CD4-positive, CD25-positive, alpha-beta regulatory T cell (primary cell): ENCODE data around the gene KCND3. TPM values are rescaled to one million over a fixed set of nuclear protein-coding genes. Genes with fewer than 3 reads are reported as not detected.

Source experiments
- ATAC-seq, 2 donors: fragments of 150-1000 bp; cut with Tn5 transposase; one replicate each; pipeline ENCODE4 v1.10.0; 2021; ENCODE audit warnings: low read depth in 2 of 2, moderate number of reproducible peaks in 2 of 2, moderate library complexity in 1 of 2
- DNase-seq, 3 donors: peaks; one replicate each; pipeline versions ENCODE4 v3.0.0 to v3.0.0-alpha.2; 2012 to 2022; ENCODE audit warnings: mixed read lengths in 1 of 3
- H3K27ac ChIP-seq: one replicate; pipeline ENCODE4 v1.7.0; 2013; ENCODE audit warnings: mild to moderate bottlenecking, low read length; ENCODE audit not compliant: insufficient read depth, poor library complexity, severe bottlenecking
- H3K27me3 ChIP-seq: one replicate; pipeline ENCODE4 v1.7.0; 2013; ENCODE audit warnings: low read length; ENCODE audit not compliant: control insufficient read depth, insufficient read depth
- H3K36me3 ChIP-seq: one replicate; pipeline ENCODE4 v1.7.0; 2013; ENCODE audit warnings: mild to moderate bottlenecking, low read length, moderate library complexity; ENCODE audit not compliant: control insufficient read depth, insufficient read depth
- H3K4me1 ChIP-seq: 2 replicates; pipeline ENCODE4 v1.7.0; 2013; ENCODE audit warnings: mild to moderate bottlenecking, low read length; ENCODE audit not compliant: insufficient read depth, control insufficient read depth, poor library complexity, severe bottlenecking
- H3K4me3 ChIP-seq: one replicate; pipeline ENCODE4 v1.7.0; 2013; ENCODE audit warnings: low read depth, mild to moderate bottlenecking, low read length, moderate library complexity
- H3K9me3 ChIP-seq, 2 experiments: 1 replicate in 1 of 2; 2 replicates in 1 of 2; pipeline ENCODE4 v1.7.0; 2013; ENCODE audit warnings: low read length in 2 of 2, mild to moderate bottlenecking in 1 of 2, moderate library complexity in 1 of 2; ENCODE audit not compliant: control insufficient read depth in 2 of 2
- H3K27ac Mint-ChIP-seq, 3 donors: one replicate each; pipeline ENCODE4 v1.8.0; 2020 to 2022; ENCODE audit warnings: mild to moderate bottlenecking in 3 of 3, mixed read lengths in 3 of 3, moderate library complexity in 2 of 3
- H3K27me3 Mint-ChIP-seq: one replicate; pipeline ENCODE4 v1.8.0; 2022; ENCODE audit warnings: mild to moderate bottlenecking, mixed read lengths
- H3K36me3 Mint-ChIP-seq: one replicate; pipeline ENCODE4 v1.8.0; 2020; ENCODE audit warnings: mixed read lengths
- H3K4me1 Mint-ChIP-seq, 4 donors: one replicate each; pipeline ENCODE4 v1.8.0; 2020 to 2022; ENCODE audit warnings: mixed read lengths in 4 of 4, mild to moderate bottlenecking in 1 of 4
- H3K4me3 Mint-ChIP-seq, 4 donors: one replicate each; pipeline ENCODE4 v1.8.0; 2020 to 2022; ENCODE audit warnings: mild to moderate bottlenecking in 4 of 4, mixed read lengths in 4 of 4, moderate library complexity in 3 of 4
- H3K9me3 Mint-ChIP-seq, 7 donors: one replicate each; pipeline ENCODE4 v1.8.0; 2020 to 2022; ENCODE audit warnings: mixed read lengths in 7 of 7, mild to moderate bottlenecking in 3 of 7, moderate library complexity in 2 of 7
- polyA plus RNA-seq, 4 donors: library from polyadenylated mRNA; unstranded; fragments of 300-500 nt; fragmentation: Illumina TruSeq; gene quantifications; one replicate each; pipeline ENCODE4 v1.2.3, GENCODE V29; 2021
- total RNA-seq: library from RNA; stranded (reverse); gene quantifications from one replicate; pipeline ENCODE4 v1.2.3, GENCODE V29; 2022

Gene KCND3
- total and polyA plus RNA-seq, 5 donors from 2014 or later: 0.02 to 0.10 (median 0.07) TPM; not detected in 2

GRCh38 chr1:111847466-111847865 is 142.0 kb downstream of the KCND3 start:
- no peaks in the 10 kb centered on the region for H3K36me3 Mint-ChIP-seq
- H3K27me3 ChIP-seq: peaks cover 4% of the 10 kb centered on the region
- no peak overlapping the region for H3K4me3 ChIP-seq
- no peak overlapping the region for H3K4me3 Mint-ChIP-seq
- no peak overlapping the region for H3K27ac Mint-ChIP-seq
- H3K36me3 ChIP-seq: no peaks in the 10 kb centered on the region
- peaks cover 8% of the 10 kb centered on the region for H3K27me3 Mint-ChIP-seq
- no peaks in the 10 kb centered on the region for H3K4me1 ChIP-seq
- ATAC-seq (no peak), DNase-seq (no peak)
- no peaks in the 10 kb centered on the region for H3K9me3 ChIP-seq
- no peaks in the 10 kb centered on the region for H3K4me1 Mint-ChIP-seq
- H3K9me3 Mint-ChIP-seq: no peaks in the 10 kb centered on the region
- H3K27ac ChIP-seq: no peak overlapping the region

- no peak for ATAC-seq
- Mint-ChIP-seq H3K36me3 (no peaks in the 10 kb centered on the region), H3K4me1 (no peaks in the 10 kb centered on the region), H3K4me3 (no peak overlapping the region), H3K27ac (no peak overlapping the region), H3K9me3 (no peaks in the 10 kb centered on the region), H3K27me3 (peaks cover 8% of the 10 kb centered on the region)
- Histone ChIP-seq H3K9me3 (no peaks in the 10 kb centered on the region), H3K4me3 (no peak overlapping the region), H3K27ac (no peak overlapping the region), H3K27me3 (peaks cover 4% of the 10 kb centered on the region), H3K4me1 (no peaks in the 10 kb centered on the region), H3K36me3 (no peaks in the 10 kb centered on the region)
- no peak for DNase-seq
Measured at GRCh38 chr1:111846842-111847241, 142.6 kb downstream of the KCND3 start.

DNA sequence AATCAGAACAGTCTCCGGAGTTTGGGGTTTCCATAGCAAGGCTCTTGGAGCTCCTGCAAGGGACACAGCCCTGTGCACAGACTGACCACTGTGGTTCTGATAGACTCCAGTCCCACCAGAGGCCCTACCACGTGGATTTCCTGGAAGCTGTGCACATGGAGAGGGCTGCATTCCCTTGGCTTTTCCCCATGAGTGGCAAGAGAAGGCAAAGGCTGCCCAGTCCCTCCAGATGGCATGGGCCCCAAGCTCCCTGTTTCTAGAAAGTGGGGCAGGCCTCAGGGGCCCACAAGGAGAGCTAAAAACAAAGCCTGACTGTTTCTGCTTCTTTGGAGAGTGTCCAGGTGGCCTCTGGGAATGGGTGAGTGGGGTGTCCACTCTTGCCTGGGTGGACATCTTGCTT is 146.3 kb downstream of the KCND3 start:
- Mint-ChIP-seq H3K27ac (no peak overlapping the region), H3K27me3 (peaks cover 18% of the 10 kb centered on the region), H3K36me3 (no peaks in the 10 kb centered on the region), H3K4me1 (peaks cover 0 to 5% (median 0%) of the 10 kb centered on the region in 4 donors), H3K9me3 (no peaks in the 10 kb centered on the region), H3K4me3 (no peak overlapping the region)
- no peak overlapping the region for H3K27ac ChIP-seq
- peaks cover 4% of the 10 kb centered on the region for H3K27me3 ChIP-seq
- H3K4me3 ChIP-seq: no peak overlapping the region
- DNase-seq (no peak), ATAC-seq (no peak)
- no peaks in the 10 kb centered on the region for H3K9me3 ChIP-seq
- no peaks in the 10 kb centered on the region for H3K36me3 ChIP-seq
- no peaks in the 10 kb centered on the region for H3K4me1 ChIP-seq

- Histone ChIP-seq H3K4me1 (no peaks in the 10 kb centered on the region), H3K9me3 (no peaks in the 10 kb centered on the region), H3K4me3 (no peak overlapping the region), H3K27me3 (peaks cover 4% of the 10 kb centered on the region), H3K27ac (no peak overlapping the region), H3K36me3 (no peaks in the 10 kb centered on the region)
- DNase-seq (no peak), ATAC-seq (no peak)
- H3K36me3 Mint-ChIP-seq: no peaks in the 10 kb centered on the region
- no peaks in the 10 kb centered on the region for H3K9me3 Mint-ChIP-seq
- H3K4me3 Mint-ChIP-seq: no peak overlapping the region
- peaks cover 18% of the 10 kb centered on the region for H3K27me3 Mint-ChIP-seq
- H3K4me1 Mint-ChIP-seq: peaks cover 0 to 5% (median 0%) of the 10 kb centered on the region in 4 donors
- H3K27ac Mint-ChIP-seq: no peak overlapping the region
Measured at GRCh38 chr1:111842411-111842810, 147.1 kb downstream of the KCND3 start.

GRCh38 chr1:111841746-111842145 is 147.7 kb downstream of the KCND3 start:
- H3K9me3 ChIP-seq: no peaks in the 10 kb centered on the region
- H3K27ac ChIP-seq: no peak overlapping the region
- Mint-ChIP-seq H3K27me3 (peaks cover 18% of the 10 kb centered on the region), H3K27ac (no peak overlapping the region), H3K36me3 (no peaks in the 10 kb centered on the region), H3K9me3 (no peaks in the 10 kb centered on the region), H3K4me3 (peak overlapping the region in 1 of 4 donors; percentile 40), H3K4me1 (peaks cover 0 to 5% (median 0%) of the 10 kb centered on the region in 4 donors)
- H3K36me3 ChIP-seq: no peaks in the 10 kb centered on the region
- DNase-seq (no peak), ATAC-seq (no peak)
- no peaks in the 10 kb centered on the region for H3K4me1 ChIP-seq
- no peak overlapping the region for H3K4me3 ChIP-seq
- H3K27me3 ChIP-seq: peaks cover 4% of the 10 kb centered on the region

- Histone ChIP-seq H3K9me3 (no peaks in the 10 kb centered on the region), H3K4me3 (no peak overlapping the region), H3K36me3 (no peaks in the 10 kb centered on the region), H3K4me1 (no peaks in the 10 kb centered on the region), H3K27me3 (peaks cover 4% of the 10 kb centered on the region), H3K27ac (no peak overlapping the region)
- H3K4me3 Mint-ChIP-seq: no peak overlapping the region
- ATAC-seq (no peak), DNase-seq (no peak)
- H3K4me1 Mint-ChIP-seq: peaks cover 0 to 5% (median 0%) of the 10 kb centered on the region in 4 donors
- H3K27ac Mint-ChIP-seq: no peak overlapping the region
- peaks cover 18% of the 10 kb centered on the region for H3K27me3 Mint-ChIP-seq
- no peaks in the 10 kb centered on the region for H3K36me3 Mint-ChIP-seq
- H3K9me3 Mint-ChIP-seq: peaks cover 0 to 1% (median 0%) of the 10 kb centered on the region in 7 donors
Measured at GRCh38 chr1:111841189-111841588, 148.3 kb downstream of the KCND3 start.

DNA sequence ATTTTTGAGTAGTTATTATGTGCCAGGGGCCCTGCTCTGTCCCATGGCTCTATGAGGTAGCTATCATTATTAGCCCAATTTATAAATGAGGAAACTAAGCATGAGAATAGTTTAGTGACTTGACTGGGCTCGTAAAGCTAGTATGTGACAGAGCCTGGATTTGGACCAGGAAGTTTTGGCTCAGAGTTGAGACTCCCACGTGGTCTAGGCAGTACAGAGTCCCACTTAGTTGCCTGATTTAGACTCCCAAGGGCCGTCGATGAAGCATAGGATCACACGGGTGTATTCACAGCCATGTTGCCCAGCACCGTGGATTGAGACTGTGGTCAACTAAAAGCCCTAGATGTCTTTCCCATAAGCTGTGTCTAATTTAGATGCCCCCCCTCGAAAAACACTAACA is 152.1 kb downstream of the KCND3 start:
- ATAC-seq (no peak), DNase-seq (no peak)
- Histone ChIP-seq H3K4me1 (no peaks in the 10 kb centered on the region), H3K4me3 (no peak overlapping the region), H3K36me3 (no peaks in the 10 kb centered on the region), H3K27ac (no peak overlapping the region), H3K27me3 (no peaks in the 10 kb centered on the region), H3K9me3 (no peaks in the 10 kb centered on the region)
- Mint-ChIP-seq H3K9me3 (peaks cover 0 to 1% (median 0%) of the 10 kb centered on the region in 7 donors), H3K27me3 (peaks cover 13% of the 10 kb centered on the region), H3K36me3 (no peaks in the 10 kb centered on the region), H3K4me3 (no peak overlapping the region), H3K4me1 (peaks cover 0 to 5% (median 0%) of the 10 kb centered on the region in 4 donors), H3K27ac (no peak overlapping the region)

DNA sequence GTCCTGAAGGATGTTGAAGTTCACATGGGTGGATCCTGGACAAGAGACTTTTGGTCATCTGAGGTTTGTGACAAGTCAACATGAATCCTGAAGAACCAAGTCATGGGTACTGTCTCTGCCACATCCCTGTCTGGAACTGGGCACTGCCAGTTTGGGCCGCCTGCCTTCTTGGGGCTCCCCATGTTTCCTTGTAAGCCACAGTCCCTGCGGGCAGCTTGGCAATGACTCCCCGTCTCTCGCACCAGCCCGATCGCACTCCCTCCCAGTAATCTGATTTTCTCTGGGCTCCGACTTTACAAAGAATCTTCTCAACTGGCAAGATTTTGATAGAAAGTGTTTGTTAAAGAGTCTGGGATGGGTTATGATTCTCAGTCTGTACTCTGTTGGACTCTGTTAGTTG is 153.4 kb downstream of the KCND3 start:
- no peaks in the 10 kb centered on the region for H3K4me1 ChIP-seq
- H3K27ac Mint-ChIP-seq: no peak overlapping the region
- peaks cover 11% of the 10 kb centered on the region for H3K27me3 Mint-ChIP-seq

More for the DNA sequence above, 153.4 kb downstream of the KCND3 start:
- Histone ChIP-seq H3K27ac (no peak overlapping the region), H3K27me3 (no peaks in the 10 kb centered on the region), H3K36me3 (no peaks in the 10 kb centered on the region), H3K4me3 (no peak overlapping the region), H3K9me3 (no peaks in the 10 kb centered on the region)
- H3K4me3 Mint-ChIP-seq: no peak overlapping the region
- H3K4me1 Mint-ChIP-seq: peaks cover 0 to 5% (median 0%) of the 10 kb centered on the region in 4 donors
- no peak for ATAC-seq
- no peak for DNase-seq
- peaks cover 0 to 1% (median 0%) of the 10 kb centered on the region in 7 donors for H3K9me3 Mint-ChIP-seq
- H3K36me3 Mint-ChIP-seq: no peaks in the 10 kb centered on the region
